ENCODE results near the gene DQX1.

DNA sequence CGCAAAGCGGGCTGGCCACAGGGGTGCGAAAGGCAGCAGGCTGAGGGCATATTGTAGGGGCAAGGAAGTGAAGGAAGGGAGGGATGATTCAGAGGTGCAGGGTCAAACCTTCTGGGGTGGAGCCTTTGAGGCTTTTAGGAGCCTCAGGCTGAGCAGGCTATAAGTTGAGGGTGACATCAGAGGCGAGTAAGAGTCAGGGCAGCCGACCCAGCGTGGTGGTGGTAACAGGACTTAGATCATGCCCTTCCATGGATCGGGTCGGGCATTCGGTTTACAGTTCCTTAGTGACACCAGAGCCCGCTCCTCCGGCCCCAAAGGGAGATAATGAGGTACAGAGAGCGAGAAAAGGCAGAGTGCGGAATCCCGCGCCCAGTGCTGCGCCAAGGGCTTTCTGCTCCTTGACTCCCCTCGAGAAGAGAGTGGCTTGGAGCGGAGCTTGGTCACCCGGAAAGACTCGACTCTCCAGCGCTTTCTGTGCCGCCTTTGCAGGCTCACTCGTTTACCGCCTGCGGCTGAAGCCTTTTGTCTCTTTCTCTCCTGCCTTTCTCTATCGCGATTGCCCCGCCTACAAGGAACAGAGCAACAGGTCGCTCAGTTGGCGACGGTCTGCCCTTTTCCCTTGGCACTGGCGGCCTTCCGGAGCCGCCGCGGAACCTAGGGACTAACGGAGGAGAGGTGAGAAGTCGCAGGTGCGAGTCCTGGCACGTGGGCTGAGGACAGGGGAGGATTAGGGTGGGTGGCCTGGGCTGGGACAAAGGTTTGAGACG lies 27.3 kb downstream of the DQX1 start:
- TF ChIP-seq POLR2AphosphoS5 (IDR thresholded peaks at IDR 0.05; ENCODE audit: low read depth, low read length), result no peak
- no peak for TF ChIP-seq TAF1 (IDR thresholded peaks at IDR 0.05; ENCODE audit: borderline replicate concordance, insufficient read depth, low read length)
- TF ChIP-seq, protein P1, sequence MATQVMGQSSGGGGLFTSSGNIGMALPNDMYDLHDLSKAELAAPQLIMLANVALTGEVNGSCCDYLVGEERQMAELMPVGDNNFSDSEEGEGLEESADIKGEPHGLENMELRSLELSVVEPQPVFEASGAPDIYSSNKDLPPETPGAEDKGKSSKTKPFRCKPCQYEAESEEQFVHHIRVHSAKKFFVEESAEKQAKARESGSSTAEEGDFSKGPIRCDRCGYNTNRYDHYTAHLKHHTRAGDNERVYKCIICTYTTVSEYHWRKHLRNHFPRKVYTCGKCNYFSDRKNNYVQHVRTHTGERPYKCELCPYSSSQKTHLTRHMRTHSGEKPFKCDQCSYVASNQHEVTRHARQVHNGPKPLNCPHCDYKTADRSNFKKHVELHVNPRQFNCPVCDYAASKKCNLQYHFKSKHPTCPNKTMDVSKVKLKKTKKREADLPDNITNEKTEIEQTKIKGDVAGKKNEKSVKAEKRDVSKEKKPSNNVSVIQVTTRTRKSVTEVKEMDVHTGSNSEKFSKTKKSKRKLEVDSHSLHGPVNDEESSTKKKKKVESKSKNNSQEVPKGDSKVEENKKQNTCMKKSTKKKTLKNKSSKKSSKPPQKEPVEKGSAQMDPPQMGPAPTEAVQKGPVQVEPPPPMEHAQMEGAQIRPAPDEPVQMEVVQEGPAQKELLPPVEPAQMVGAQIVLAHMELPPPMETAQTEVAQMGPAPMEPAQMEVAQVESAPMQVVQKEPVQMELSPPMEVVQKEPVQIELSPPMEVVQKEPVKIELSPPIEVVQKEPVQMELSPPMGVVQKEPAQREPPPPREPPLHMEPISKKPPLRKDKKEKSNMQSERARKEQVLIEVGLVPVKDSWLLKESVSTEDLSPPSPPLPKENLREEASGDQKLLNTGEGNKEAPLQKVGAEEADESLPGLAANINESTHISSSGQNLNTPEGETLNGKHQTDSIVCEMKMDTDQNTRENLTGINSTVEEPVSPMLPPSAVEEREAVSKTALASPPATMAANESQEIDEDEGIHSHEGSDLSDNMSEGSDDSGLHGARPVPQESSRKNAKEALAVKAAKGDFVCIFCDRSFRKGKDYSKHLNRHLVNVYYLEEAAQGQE (IDR thresholded peaks at IDR 0.05; ENCODE audit: insufficient read depth in 1 of 2, low read depth in 2 of 2, low read length in 2 of 2), result no peak
- TF ChIP-seq SIN3A (IDR thresholded peaks at IDR 0.05; ENCODE audit: borderline replicate concordance, insufficient read depth, low read length), result no peak
- TF ChIP-seq FOXP2 (optimal IDR thresholded peaks at IDR 0.05; ENCODE audit: borderline replicate concordance, extremely low read depth, extremely low read length, insufficient read depth), result no peak

Data from PFSK-1 (cell line).